ENCODE results near the gene XPC. TPM values are rescaled to one million over a fixed set of nuclear protein-coding genes. Genes with fewer than 3 reads are reported as not detected.

Gene XPC
- total RNA-seq, 1 donor = 54.4 TPM

- no peak for DNase-seq (ENCODE audit: low read depth)
- TF ChIP-seq, protein P1, sequence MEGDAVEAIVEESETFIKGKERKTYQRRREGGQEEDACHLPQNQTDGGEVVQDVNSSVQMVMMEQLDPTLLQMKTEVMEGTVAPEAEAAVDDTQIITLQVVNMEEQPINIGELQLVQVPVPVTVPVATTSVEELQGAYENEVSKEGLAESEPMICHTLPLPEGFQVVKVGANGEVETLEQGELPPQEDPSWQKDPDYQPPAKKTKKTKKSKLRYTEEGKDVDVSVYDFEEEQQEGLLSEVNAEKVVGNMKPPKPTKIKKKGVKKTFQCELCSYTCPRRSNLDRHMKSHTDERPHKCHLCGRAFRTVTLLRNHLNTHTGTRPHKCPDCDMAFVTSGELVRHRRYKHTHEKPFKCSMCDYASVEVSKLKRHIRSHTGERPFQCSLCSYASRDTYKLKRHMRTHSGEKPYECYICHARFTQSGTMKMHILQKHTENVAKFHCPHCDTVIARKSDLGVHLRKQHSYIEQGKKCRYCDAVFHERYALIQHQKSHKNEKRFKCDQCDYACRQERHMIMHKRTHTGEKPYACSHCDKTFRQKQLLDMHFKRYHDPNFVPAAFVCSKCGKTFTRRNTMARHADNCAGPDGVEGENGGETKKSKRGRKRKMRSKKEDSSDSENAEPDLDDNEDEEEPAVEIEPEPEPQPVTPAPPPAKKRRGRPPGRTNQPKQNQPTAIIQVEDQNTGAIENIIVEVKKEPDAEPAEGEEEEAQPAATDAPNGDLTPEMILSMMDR (IDR thresholded peaks at IDR 0.05; ENCODE audit: insufficient read depth, low read depth, low read length) = no peak
- no peak overlapping the region for H3K4me3 ChIP-seq (ENCODE audit: low read depth, low read length)
These were observed 45.1 kb downstream of the XPC start for GRCh38 chr3:14133188-14133800.

DNA sequence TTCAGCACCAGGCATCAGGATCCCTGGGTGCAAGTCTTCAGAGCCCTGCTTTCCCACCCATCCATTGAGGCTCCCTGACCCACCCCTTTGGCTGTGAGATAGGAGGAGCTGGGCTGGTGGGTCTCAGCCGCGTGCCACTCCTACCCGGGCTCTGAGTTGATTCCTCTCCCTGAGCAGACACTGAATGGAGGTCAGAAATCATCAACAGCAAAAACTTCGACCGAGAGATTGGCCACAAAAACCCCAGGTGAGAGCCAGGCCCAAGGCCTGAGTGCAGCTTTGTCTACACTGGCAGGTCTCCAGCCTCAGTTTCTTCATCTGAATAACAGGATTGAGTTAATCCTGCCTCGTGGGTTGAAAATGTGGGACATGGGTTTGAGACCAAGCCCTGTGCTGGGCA is 45.7 kb downstream of the XPC start:
- no peak for DNase-seq (ENCODE audit: low read depth)
- TF ChIP-seq, protein P1 (IDR thresholded peaks at IDR 0.05; ENCODE audit: insufficient read depth, low read depth, low read length) = no peak
- no peak overlapping the region for H3K4me3 ChIP-seq (ENCODE audit: low read depth, low read length)

DNA sequence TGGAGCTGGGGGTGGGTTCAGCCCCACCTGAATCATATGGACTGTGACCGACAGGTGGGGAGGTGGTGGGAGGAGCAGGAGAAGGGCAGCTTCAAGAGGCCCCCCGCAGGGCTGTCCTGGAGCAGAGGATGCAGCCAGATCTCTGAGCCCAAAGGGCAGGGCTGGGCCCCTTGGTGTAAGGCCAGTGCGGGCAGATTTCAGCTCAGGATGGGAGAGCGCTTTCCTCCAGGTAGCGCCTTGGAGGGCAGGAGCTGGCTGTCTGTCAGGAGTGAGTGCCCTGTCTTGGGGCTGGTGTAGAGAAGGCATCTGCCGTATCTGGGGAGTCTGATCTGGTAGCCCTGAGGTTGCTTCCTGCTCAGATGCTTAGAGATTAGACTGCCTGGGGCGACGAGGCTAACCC is 46.3 kb downstream of the XPC start:
- TF ChIP-seq, protein P1 (IDR thresholded peaks at IDR 0.05; ENCODE audit: insufficient read depth, low read depth, low read length) = no peak
- DNase-seq (ENCODE audit: low read depth) = no peak
- H3K4me3 ChIP-seq (ENCODE audit: low read depth, low read length) = no peak overlapping the region

GRCh38 chr3:14131134-14131533 is 47.3 kb downstream of the XPC start:
- no peak overlapping the region for H3K4me3 ChIP-seq (ENCODE audit: low read depth, low read length)
- no peak for DNase-seq (ENCODE audit: low read depth)
- TF ChIP-seq, protein P1 (IDR thresholded peaks at IDR 0.05; ENCODE audit: insufficient read depth, low read depth, low read length) = no peak

DNA sequence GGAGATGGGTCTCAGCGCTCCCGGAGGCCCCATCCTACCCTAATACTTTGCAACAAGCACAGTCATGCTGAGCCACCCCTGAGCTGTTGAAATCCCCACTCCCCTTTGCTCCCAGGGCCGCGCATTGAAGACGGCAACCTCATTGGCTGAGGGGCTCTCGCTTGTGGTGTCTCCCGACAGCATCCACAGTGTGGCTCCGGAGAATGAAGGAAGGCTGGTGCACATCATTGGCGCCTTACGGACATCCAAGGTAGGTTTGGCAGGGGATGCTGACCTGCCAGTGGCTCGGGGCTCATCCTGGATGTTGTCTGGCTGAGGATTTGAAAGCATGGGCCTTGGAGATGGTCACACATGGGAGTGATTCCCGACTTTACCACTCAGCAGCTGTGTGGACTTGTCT is 47.7 kb downstream of the XPC start:
- DNase-seq (ENCODE audit: low read depth) = no peak
- TF ChIP-seq, protein P1 (IDR thresholded peaks at IDR 0.05; ENCODE audit: insufficient read depth, low read depth, low read length) = no peak
- H3K4me3 ChIP-seq (ENCODE audit: low read depth, low read length) = no peak overlapping the region

- TF ChIP-seq, protein P1 (IDR thresholded peaks at IDR 0.05; ENCODE audit: insufficient read depth, low read depth, low read length) = no peak
These were observed 48.2 kb downstream of the XPC start for GRCh38 chr3:14130230-14130629.

GRCh38 chr3:14129296-14129695 is 49.1 kb downstream of the XPC start:
- TF ChIP-seq, protein P1 (IDR thresholded peaks at IDR 0.05; ENCODE audit: insufficient read depth, low read depth, low read length) = no peak
- no peak for DNase-seq (ENCODE audit: low read depth)
- no peak overlapping the region for H3K4me3 ChIP-seq (ENCODE audit: low read depth, low read length)

More at GRCh38 chr3:14130230-14130629, 48.2 kb downstream of the XPC start:
- no peak for DNase-seq (ENCODE audit: low read depth)
- H3K4me3 ChIP-seq (ENCODE audit: low read depth, low read length) = no peak overlapping the region
